ENCODE measurements around the gene DAB2IP.

Gene DAB2IP

GRCh38 chr9:121800376-121800775 is 148.9 kb downstream of the DAB2IP start:
- no peak for TF ChIP-seq CTCF (IDR thresholded peaks at IDR 0.05; ENCODE audit: low read depth, low read length)
- no peak overlapping the region for H3K4me3 ChIP-seq (ENCODE audit: low read depth, low read length)

GRCh38 chr9:121801579-121801978 is 150.1 kb downstream of the DAB2IP start:
- no peak overlapping the region for H3K4me3 ChIP-seq (ENCODE audit: low read depth, low read length)
- no peak for TF ChIP-seq CTCF (IDR thresholded peaks at IDR 0.05; ENCODE audit: low read depth, low read length)

GRCh38 chr9:121802753-121803152 is 151.3 kb downstream of the DAB2IP start:
- H3K4me3 ChIP-seq (ENCODE audit: low read depth, low read length): no peak overlapping the region
- TF ChIP-seq CTCF (IDR thresholded peaks at IDR 0.05; ENCODE audit: low read depth, low read length): no peak

- H3K4me3 ChIP-seq (ENCODE audit: low read depth, low read length): no peak overlapping the region
- TF ChIP-seq CTCF (IDR thresholded peaks at IDR 0.05; ENCODE audit: low read depth, low read length): no peak
Observed at GRCh38 chr9:121807069-121807822, 155.8 kb downstream of the DAB2IP start.

- H3K4me3 ChIP-seq (ENCODE audit: low read depth, low read length): no peak overlapping the region
- no peak for TF ChIP-seq CTCF (IDR thresholded peaks at IDR 0.05; ENCODE audit: low read depth, low read length)
Observed at GRCh38 chr9:121807823-121808278, 156.4 kb downstream of the DAB2IP start.

GRCh38 chr9:121808781-121809180 is 157.3 kb downstream of the DAB2IP start:
- no peak for TF ChIP-seq CTCF (IDR thresholded peaks at IDR 0.05; ENCODE audit: low read depth, low read length)
- H3K4me3 ChIP-seq (ENCODE audit: low read depth, low read length): no peak overlapping the region

GRCh38 chr9:121809356-121810050 is 158.1 kb downstream of the DAB2IP start:
- TF ChIP-seq CTCF (IDR thresholded peaks at IDR 0.05; ENCODE audit: low read depth, low read length): no peak

More at GRCh38 chr9:121809356-121810050, 158.1 kb downstream of the DAB2IP start:
- H3K4me3 ChIP-seq (ENCODE audit: low read depth, low read length): no peak overlapping the region

Data from WI38 (cell line).